Measurements from ENCODE around the gene ALKBH6.
"Not testable (repeated sequence)": the region's sequence is repeated elsewhere in the genome, so short reads cannot be mapped to it uniquely, and the experiment has no call there.

ALKBH6 gene

DNA sequence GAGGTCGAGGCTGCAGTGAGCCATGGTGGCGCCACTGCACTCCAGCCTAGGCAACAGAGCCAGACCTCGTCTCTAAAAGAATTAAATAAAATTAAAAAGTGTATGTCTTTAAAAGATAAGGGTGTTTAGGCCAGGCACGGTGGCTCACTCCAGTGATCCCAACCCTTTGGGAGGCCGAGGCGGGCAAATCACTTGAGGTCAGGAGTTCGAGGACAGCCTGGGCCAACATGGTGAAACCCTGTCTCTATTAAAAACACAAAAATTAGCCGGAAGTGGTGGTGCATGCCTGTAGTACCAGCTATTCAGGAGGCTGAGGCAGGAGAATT, 26.5 kb downstream of the ALKBH6 start:
- Histone ChIP-seq H3K27me3 (ENCODE audit: control insufficient read depth, insufficient read depth, low read length) (peaks cover 26% of the 10 kb centered on the region), H3K9me3 (replicated peaks; ENCODE audit: low read length) (no peaks in the 10 kb centered on the region), H3K4me3 (ENCODE audit: low read length) (no peak overlapping the region), H3K9ac (ENCODE audit: low read depth, low read length) (no peak overlapping the region), H3K36me3 (ENCODE audit: insufficient read depth, low read length) (no peaks in the 10 kb centered on the region), H3K4me2 (ENCODE audit: low read length) (no peak overlapping the region), H3K4me1 (ENCODE audit: control insufficient read depth, insufficient read depth, low read length) (no peaks in the 10 kb centered on the region)

DNA sequence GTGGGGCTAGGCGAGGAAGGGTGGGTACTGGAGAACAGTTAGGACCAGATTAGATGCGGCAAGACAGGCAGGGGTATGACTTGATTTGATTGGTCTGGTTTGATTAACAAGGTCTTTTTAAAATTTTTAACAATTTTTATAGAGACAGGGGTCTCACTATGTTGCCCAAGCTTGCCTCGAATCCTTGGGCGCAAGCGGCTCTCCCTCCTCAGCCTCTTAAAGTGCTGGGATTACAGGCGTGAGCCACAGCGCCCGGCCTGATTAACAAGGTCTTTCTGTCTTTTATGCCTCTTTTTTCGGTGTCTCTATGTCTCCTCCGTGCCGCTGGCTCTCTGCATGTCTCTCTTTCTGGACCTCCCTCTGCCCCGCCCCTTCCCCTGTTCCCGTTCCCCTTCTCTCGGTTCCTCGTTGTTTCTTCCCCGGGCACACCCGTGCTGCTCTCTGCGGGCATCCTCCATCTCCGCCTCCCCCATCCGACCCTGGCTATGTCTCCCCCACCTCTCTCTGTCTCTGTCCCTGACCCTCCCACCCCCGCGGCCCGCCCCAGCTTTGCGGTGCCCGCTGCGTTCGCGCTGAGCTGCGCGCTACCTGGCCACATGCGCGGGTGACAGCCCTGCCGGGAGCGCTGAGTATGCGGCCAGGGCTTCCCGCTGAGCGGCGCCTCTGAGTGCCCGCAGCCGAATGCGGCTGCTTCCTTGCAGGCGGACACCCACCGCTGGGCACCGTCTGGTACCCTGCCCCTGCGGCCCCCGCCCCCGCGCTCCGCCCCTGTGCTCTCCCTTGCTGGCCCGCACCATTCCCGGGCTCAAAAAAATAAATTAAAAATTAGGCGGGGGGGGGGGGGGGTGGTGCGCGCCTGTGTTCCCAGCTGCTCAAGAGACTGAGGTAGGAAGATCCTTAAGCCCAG, 27.1 kb downstream of the ALKBH6 start:
- Histone ChIP-seq H3K9me3 (replicated peaks; ENCODE audit: low read length) (no peaks in the 10 kb centered on the region), H3K4me1 (ENCODE audit: control insufficient read depth, insufficient read depth, low read length) (no peaks in the 10 kb centered on the region), H3K4me2 (ENCODE audit: low read length) (peak overlapping the region; percentile 69), H3K27me3 (ENCODE audit: control insufficient read depth, insufficient read depth, low read length) (peaks cover 28% of the 10 kb centered on the region), H3K36me3 (ENCODE audit: insufficient read depth, low read length) (no peaks in the 10 kb centered on the region), H3K9ac (ENCODE audit: low read depth, low read length) (no peak overlapping the region), H3K4me3 (ENCODE audit: low read length) (peak overlapping the region; percentile 27)

DNA sequence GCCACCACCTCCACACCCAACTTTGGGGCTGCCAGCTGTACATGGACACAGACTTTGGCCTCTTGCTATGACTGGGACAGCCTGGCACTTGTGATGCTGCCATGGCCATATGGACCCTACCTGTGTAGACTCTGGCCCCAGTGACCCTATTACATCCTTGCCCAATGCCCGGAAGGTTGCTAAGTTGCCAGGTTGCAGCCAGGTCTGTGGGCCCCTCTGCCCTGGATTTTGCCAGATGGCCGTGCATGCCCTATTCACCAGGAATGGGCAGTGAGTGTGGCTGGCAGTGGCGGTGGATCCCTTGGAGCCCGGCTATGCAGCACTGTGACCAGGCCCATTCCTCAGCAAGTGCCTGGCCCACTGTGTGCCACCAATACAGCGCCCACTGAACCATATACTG, 27.9 kb downstream of the ALKBH6 start:
- H3K27me3 ChIP-seq (ENCODE audit: control insufficient read depth, insufficient read depth, low read length) = peaks cover 32% of the 10 kb centered on the region
- no peaks in the 10 kb centered on the region for H3K36me3 ChIP-seq (ENCODE audit: insufficient read depth, low read length)
- no peak overlapping the region for H3K4me3 ChIP-seq (ENCODE audit: low read length)
- H3K9ac ChIP-seq (ENCODE audit: low read depth, low read length) = no peak overlapping the region
- no peak overlapping the region for H3K4me2 ChIP-seq (ENCODE audit: low read length)
- no peaks in the 10 kb centered on the region for H3K9me3 ChIP-seq (replicated peaks; ENCODE audit: low read length)
- no peaks in the 10 kb centered on the region for H3K4me1 ChIP-seq (ENCODE audit: control insufficient read depth, insufficient read depth, low read length)

DNA sequence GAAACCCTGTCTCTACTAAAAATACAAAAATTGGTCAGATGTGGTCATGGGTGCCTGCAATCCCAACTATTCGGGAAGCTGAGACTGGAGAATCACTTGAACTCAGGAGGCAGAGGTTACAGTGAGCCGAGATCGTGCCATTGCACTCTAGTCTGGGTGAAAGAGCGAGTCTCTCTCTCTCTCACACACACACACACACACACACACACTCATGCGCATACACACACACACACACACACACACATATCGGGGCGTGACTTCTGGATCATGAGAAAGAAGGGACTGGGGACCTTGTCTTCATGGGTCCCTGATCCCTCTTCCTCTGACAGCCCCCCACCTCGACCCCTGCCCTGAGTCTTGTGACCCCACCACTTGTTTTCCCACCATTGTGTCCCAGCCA, 30.8 kb downstream of the ALKBH6 start:
- Histone ChIP-seq H3K9ac (ENCODE audit: low read depth, low read length) (no peak overlapping the region), H3K27me3 (ENCODE audit: control insufficient read depth, insufficient read depth, low read length) (peaks cover 32% of the 10 kb centered on the region), H3K4me3 (ENCODE audit: low read length) (no peak overlapping the region), H3K4me1 (ENCODE audit: control insufficient read depth, insufficient read depth, low read length) (no peaks in the 10 kb centered on the region), H3K9me3 (replicated peaks; ENCODE audit: low read length) (no peaks in the 10 kb centered on the region), H3K36me3 (ENCODE audit: insufficient read depth, low read length) (no peaks in the 10 kb centered on the region), H3K4me2 (ENCODE audit: low read length) (no peak overlapping the region)

DNA sequence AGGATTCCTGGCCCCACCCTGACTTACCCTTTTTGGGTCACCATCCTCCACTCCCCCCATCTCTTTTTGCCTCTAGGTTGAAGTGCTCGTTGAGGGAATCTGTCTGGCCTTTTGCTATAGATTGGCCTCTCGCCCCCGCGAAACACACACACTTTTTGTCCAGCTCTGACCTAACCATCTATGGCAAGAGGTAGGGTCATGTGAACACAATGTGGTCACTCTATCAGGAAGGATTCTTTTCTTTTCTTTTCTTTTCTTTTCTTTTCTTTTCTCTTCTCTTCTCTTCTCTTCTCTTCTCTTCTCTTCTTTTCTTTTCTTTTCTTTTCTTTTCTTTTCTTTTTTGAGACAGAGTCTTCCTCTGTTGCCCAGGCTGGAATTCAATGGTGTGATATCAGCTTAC, 33.0 kb downstream of the ALKBH6 start:
- H3K4me3 ChIP-seq (ENCODE audit: low read length); H3K9ac ChIP-seq (ENCODE audit: low read depth, low read length); H3K9me3 ChIP-seq (replicated peaks; ENCODE audit: low read length); H3K36me3 ChIP-seq (ENCODE audit: insufficient read depth, low read length); H3K4me2 ChIP-seq (ENCODE audit: low read length); H3K4me1 ChIP-seq (ENCODE audit: control insufficient read depth, insufficient read depth, low read length): not testable (repeated sequence)
- peaks cover 25% of the 10 kb centered on the region for H3K27me3 ChIP-seq (ENCODE audit: control insufficient read depth, insufficient read depth, low read length)

DNA sequence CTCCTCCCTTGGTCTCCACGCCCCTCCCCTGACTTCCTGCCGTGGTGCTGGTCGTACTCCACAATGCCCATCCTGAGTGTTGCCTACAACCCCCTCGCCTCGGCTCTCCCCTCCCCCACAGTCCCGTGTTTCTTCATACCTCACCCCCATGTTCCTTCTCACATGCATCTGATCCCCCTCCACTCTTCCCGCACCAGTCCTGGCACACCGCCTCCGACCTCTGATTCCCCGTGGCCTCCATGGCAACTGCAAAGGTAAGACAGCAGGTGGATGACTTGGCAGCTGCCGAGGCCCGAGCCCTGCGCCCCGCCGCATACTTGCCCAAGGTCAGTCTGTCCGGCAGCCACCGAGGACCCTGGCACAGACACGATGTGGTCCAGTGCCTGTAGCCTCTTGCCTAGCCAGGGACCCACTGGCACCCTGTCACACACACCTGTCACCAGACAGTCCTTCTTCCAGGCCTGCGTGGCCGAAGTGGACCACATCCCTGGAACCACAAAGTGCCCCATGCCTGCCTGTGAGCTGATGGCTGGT, 35.1 kb downstream of the ALKBH6 start:
- H3K9ac ChIP-seq (ENCODE audit: low read depth, low read length) = no peak overlapping the region
- H3K27me3 ChIP-seq (ENCODE audit: control insufficient read depth, insufficient read depth, low read length) = peaks cover 14% of the 10 kb centered on the region
- H3K4me3 ChIP-seq (ENCODE audit: low read length) = no peak overlapping the region
- H3K9me3 ChIP-seq (replicated peaks; ENCODE audit: low read length) = no peaks in the 10 kb centered on the region
- H3K4me1 ChIP-seq (ENCODE audit: control insufficient read depth, insufficient read depth, low read length) = no peaks in the 10 kb centered on the region
- H3K4me2 ChIP-seq (ENCODE audit: low read length) = no peak overlapping the region
- no peaks in the 10 kb centered on the region for H3K36me3 ChIP-seq (ENCODE audit: insufficient read depth, low read length)

DNA sequence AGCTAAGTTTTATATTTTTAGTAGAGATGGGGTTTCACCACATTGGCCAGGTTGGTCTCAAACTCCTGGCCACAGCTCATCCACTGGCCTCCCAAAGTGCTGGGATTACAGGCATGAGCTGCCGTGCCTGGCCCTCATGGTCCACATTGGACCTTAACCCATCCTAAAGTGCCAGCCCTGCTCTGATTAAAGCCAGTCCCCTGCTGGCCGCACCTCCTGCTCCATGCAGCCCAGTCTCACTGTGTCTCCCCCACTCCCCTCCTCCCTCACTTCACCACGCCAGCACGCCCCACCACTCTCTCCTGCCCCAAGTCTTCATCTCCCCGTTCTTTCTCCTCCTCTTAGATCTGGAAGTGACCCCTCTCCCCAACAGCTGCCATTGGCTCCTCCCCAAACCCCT, 35.7 kb downstream of the ALKBH6 start:
- H3K9me3 ChIP-seq (replicated peaks; ENCODE audit: low read length) = no peaks in the 10 kb centered on the region
- H3K36me3 ChIP-seq (ENCODE audit: insufficient read depth, low read length) = no peaks in the 10 kb centered on the region
- no peaks in the 10 kb centered on the region for H3K4me1 ChIP-seq (ENCODE audit: control insufficient read depth, insufficient read depth, low read length)
- no peak overlapping the region for H3K9ac ChIP-seq (ENCODE audit: low read depth, low read length)
- no peak overlapping the region for H3K4me2 ChIP-seq (ENCODE audit: low read length)
- H3K27me3 ChIP-seq (ENCODE audit: control insufficient read depth, insufficient read depth, low read length) = peaks cover 18% of the 10 kb centered on the region
- H3K4me3 ChIP-seq (ENCODE audit: low read length) = no peak overlapping the region

DNA sequence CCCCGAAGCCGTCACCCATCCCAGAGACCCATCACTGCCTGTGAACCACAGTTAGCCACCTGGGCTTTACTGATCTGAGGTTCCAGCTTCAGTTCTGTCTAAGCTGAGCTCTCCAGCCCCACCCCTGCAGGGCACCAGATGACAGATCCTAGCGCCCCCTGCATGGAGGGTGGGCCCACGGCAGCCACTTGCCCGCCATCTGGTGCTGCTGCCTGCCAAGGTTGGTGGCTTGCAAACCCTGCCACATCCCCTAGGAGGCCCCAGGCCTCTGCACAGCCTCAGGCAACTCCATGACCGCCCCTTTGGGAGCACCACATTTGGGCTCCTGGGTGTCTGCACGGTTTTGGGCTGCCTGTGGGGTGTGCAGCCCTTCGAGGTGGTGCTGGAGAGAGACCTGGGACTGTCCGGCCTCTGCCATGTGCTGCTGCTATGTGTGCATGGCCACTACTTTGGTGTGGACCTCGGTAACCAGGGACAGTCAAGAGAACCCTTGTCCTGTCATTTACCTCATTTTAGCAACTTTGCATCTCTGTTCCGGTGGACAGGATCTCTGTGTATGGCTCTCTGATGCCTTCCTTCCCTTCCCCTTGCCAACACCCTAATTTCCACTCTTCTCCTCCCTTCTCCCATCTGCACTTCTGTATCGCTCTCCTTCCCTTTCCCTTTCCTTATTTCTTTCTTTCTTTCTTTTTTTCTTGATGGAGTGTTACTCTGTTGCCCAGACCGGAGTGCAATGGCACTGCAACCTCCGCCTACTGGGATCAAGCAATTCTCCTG, 36.4 kb downstream of the ALKBH6 start:
- Histone ChIP-seq H3K4me2 (ENCODE audit: low read length) (no peak overlapping the region), H3K36me3 (ENCODE audit: insufficient read depth, low read length) (no peaks in the 10 kb centered on the region), H3K27me3 (ENCODE audit: control insufficient read depth, insufficient read depth, low read length) (peaks cover 18% of the 10 kb centered on the region), H3K4me1 (ENCODE audit: control insufficient read depth, insufficient read depth, low read length) (no peaks in the 10 kb centered on the region), H3K9me3 (replicated peaks; ENCODE audit: low read length) (no peaks in the 10 kb centered on the region), H3K9ac (ENCODE audit: low read depth, low read length) (no peak overlapping the region), H3K4me3 (ENCODE audit: low read length) (no peak overlapping the region)

DNA sequence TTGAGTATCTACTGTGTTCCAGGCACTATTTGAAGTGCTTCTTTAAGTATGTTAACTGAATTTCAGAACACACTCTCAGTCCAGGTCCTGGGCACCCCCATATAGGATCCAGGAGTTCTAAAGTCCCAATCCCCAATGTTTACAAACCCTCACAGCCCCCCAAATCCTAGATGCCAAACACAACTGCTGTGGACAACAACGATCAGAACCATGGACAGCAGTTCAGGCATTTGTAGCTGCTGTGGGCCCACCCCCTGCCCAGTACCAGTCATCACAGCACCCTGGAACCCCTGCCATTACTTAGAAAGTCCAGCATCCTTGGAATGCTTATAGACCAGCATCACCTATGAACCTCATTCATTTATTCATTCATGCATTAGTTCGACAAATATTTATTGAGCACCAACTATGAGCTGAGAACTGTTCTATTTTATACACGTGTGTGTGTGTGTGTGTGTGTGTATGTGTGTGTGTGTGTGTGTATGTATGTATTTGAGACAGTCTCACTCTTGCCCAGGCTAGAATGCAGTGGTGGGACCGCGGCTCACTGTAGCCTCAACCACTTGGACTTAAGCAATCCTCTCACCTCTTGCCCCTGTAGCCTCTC, 38.3 kb downstream of the ALKBH6 start:
- H3K4me1 ChIP-seq (ENCODE audit: control insufficient read depth, insufficient read depth, low read length) = no peaks in the 10 kb centered on the region
- peaks cover 11% of the 10 kb centered on the region for H3K27me3 ChIP-seq (ENCODE audit: control insufficient read depth, insufficient read depth, low read length)
- no peaks in the 10 kb centered on the region for H3K9me3 ChIP-seq (replicated peaks; ENCODE audit: low read length)
- H3K4me3 ChIP-seq (ENCODE audit: low read length) = no peak overlapping the region
- H3K9ac ChIP-seq (ENCODE audit: low read depth, low read length) = no peak overlapping the region
- no peak overlapping the region for H3K4me2 ChIP-seq (ENCODE audit: low read length)
- H3K36me3 ChIP-seq (ENCODE audit: insufficient read depth, low read length) = no peaks in the 10 kb centered on the region

DNA sequence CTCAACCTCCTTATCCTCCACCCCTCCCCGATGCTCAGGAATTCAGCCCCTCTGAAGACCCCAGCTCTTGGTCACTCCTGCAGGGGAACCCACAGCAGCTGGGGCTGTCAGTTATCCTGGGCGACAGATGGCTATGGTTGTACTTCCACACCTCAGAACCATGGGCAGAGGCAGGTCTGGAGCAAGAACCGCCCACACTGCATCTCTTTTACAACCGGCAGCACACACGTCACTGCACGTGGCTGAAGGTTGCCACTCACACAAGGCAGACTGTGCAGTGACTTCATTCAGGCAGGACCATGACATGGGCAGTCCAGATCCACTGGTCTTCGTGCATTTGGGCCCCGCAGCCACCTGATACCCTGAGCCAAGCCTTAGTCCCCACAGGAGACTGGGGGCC, 40.5 kb downstream of the ALKBH6 start:
- Histone ChIP-seq H3K27me3 (ENCODE audit: control insufficient read depth, insufficient read depth, low read length) (peaks cover 14% of the 10 kb centered on the region), H3K9me3 (replicated peaks; ENCODE audit: low read length) (no peaks in the 10 kb centered on the region), H3K4me2 (ENCODE audit: low read length) (no peak overlapping the region), H3K4me1 (ENCODE audit: control insufficient read depth, insufficient read depth, low read length) (no peaks in the 10 kb centered on the region), H3K4me3 (ENCODE audit: low read length) (no peak overlapping the region), H3K36me3 (ENCODE audit: insufficient read depth, low read length) (no peaks in the 10 kb centered on the region), H3K9ac (ENCODE audit: low read depth, low read length) (no peak overlapping the region)

DNA sequence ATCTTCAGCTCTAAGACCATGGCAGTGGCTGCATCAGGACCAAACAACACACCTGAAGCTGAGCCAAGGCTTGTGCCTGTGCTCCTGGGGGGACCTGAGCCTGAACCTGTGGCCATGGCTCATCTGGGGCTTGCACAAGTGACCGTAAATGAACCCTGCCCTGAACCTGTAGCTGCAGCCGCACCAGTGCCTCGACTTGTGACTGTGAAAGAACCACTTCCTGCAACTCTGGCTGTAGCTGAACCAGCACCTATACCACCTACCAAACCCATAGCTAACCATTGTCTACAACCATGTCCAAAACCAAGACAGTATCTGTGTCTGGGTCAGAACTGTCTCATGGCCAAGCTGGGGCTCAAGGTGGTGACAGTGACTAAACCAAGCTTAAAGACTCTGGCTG, 47.2 kb downstream of the ALKBH6 start:
- Histone ChIP-seq H3K27me3 (ENCODE audit: control insufficient read depth, insufficient read depth, low read length) (peaks cover 8% of the 10 kb centered on the region), H3K4me2 (ENCODE audit: low read length) (no peak overlapping the region)

More for the DNA sequence above, 47.2 kb downstream of the ALKBH6 start:
- no peak overlapping the region for H3K9ac ChIP-seq (ENCODE audit: low read depth, low read length)
- H3K36me3 ChIP-seq (ENCODE audit: insufficient read depth, low read length) = no peaks in the 10 kb centered on the region
- no peaks in the 10 kb centered on the region for H3K4me1 ChIP-seq (ENCODE audit: control insufficient read depth, insufficient read depth, low read length)
- H3K9me3 ChIP-seq (replicated peaks; ENCODE audit: low read length) = no peaks in the 10 kb centered on the region
- no peak overlapping the region for H3K4me3 ChIP-seq (ENCODE audit: low read length)
